ENCODE results near the gene TEX261. TPM values are rescaled to one million over a fixed set of nuclear protein-coding genes. Genes with fewer than 3 reads are reported as not detected.
"Not testable (repeated sequence)": the region's sequence is repeated elsewhere in the genome, so short reads cannot be mapped to it uniquely, and the experiment has no call there.

The TEX261 gene
- total RNA-seq, 1 donor from 2014 or later = 71.3 TPM

DNA sequence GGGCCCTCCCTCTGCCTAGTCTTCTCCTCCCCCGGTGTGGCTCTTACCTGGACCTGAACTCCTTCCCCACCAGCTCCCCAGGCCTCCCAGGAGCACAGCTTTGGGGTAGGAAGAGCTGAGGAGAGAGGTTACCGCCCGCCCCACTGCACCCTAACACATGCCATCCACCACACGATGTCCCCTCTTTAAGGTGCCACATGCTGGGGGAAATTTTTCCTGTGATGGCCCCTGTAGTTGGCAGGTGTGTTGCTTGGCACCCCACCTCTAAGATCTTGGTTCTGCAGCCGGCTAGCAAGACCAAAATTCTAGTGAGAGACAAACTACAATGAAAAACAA is 6.9 kb upstream of the TEX261 start:
- intact Hi-C loops (cut with DNase I) = no loop called here
- ATAC-seq = no peak
- no peak for DNase-seq

DNA sequence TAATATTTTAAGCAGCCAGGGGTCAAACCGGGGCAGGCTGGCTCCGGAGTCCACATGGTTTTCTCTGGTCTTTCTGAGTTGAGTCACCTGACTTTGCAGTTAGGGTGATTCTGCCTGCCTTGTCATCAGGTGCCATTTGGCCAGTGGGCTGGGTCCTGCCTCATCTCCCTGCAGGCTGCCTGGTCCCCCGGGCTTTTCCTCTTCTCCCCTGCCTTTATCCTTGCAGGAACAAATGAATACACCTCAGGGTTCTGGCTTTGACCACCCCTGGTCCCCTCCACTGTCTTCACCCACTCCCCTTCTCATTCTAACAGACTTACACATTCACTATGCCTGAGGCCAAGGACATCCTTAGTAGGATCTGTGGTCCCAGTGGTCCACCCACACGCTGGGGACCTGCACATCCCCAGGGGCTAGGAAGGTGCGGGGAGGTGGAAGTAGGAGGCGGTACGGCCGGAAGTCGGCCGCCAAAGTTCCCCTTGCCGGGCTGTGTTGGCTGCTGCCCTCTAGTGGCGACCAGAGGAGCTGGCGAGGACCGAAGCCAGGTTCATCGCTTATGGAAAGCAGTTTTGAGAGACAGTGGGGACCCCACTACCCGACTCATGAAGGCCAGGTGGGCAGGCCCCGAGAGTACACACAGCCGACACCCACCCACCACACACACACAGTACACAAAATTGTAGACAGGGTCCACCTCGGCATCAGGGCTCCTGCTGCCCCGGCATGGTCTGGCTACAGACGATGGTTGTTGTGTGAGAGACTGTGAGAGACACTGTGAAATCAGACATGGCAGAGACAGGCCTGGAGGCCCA is 6.3 kb upstream of the TEX261 start:
- intact Hi-C loops (cut with DNase I) = no loop called here
- H3K27ac ChIP-seq = no peak overlapping the region
- H3K36me3 ChIP-seq = no peaks in the 10 kb centered on the region
- no peaks in the 10 kb centered on the region for H3K27me3 ChIP-seq (ENCODE audit: low read depth)
- TF ChIP-seq, protein P1, sequence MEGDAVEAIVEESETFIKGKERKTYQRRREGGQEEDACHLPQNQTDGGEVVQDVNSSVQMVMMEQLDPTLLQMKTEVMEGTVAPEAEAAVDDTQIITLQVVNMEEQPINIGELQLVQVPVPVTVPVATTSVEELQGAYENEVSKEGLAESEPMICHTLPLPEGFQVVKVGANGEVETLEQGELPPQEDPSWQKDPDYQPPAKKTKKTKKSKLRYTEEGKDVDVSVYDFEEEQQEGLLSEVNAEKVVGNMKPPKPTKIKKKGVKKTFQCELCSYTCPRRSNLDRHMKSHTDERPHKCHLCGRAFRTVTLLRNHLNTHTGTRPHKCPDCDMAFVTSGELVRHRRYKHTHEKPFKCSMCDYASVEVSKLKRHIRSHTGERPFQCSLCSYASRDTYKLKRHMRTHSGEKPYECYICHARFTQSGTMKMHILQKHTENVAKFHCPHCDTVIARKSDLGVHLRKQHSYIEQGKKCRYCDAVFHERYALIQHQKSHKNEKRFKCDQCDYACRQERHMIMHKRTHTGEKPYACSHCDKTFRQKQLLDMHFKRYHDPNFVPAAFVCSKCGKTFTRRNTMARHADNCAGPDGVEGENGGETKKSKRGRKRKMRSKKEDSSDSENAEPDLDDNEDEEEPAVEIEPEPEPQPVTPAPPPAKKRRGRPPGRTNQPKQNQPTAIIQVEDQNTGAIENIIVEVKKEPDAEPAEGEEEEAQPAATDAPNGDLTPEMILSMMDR (IDR thresholded peaks at IDR 0.05) = peak; percentile 93
- no peaks in the 10 kb centered on the region for H3K9me3 ChIP-seq
- H3K4me3 ChIP-seq = peak overlapping the region; percentile 26
- DNase-seq = peak; percentile 87
- peaks cover 5% of the 10 kb centered on the region for H3K4me1 ChIP-seq
- ATAC-seq = peak; percentile 92

More for the DNA sequence above, 6.9 kb upstream of the TEX261 start:
- H3K36me3 ChIP-seq = no peaks in the 10 kb centered on the region
- no peaks in the 10 kb centered on the region for H3K27me3 ChIP-seq (ENCODE audit: low read depth)
- H3K27ac ChIP-seq = no peak overlapping the region
- no peak overlapping the region for H3K4me3 ChIP-seq
- H3K9me3 ChIP-seq = no peaks in the 10 kb centered on the region
- peaks cover 5% of the 10 kb centered on the region for H3K4me1 ChIP-seq
- TF ChIP-seq, protein P1 (IDR thresholded peaks at IDR 0.05) = no peak

DNA sequence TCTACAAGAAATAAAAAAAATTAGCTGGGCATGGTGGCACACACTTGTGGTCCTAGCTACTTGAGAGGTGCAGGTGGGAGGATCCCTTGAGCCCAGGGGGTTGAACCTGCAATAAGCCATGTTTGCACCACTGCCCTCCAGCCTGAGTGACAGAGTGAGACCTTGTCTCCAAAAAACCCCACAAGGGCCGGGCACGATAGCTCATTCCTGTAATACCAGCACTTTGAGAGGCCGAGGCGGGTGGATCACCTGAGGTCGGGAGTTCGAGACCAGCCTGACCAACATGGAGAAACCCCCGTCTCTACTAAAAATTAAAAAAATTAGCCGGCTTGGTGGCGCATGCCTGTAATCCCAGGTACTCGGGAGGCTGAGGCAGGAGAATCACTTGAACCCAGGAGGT is 5.3 kb upstream of the TEX261 start:
- H3K4me3 ChIP-seq; H3K27me3 ChIP-seq (ENCODE audit: low read depth); intact Hi-C loops (cut with DNase I); DNase-seq; H3K27ac ChIP-seq; H3K9me3 ChIP-seq; ATAC-seq; H3K36me3 ChIP-seq: not testable (repeated sequence)
- H3K4me1 ChIP-seq = peaks cover 12% of the 10 kb centered on the region

DNA sequence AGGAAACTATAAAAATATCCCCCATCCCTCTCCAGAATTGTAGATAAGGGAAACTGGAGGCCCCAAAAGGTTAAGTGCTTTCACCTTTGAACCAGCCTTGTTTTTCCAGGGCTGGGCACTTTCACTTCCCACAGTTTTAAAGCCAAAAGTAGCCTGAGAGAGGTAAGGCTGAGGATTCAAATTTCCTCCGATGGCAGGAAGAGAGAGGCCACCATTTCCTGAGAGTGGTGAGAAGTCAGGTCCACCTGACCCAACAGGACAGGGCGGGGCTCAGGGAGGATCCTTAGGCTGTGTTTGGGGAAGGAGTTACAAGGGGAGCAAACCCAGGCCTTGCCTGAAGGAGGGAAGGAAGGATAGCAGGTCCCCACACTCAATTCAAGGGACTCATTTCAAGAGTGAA is 4.7 kb upstream of the TEX261 start:
- ATAC-seq = no peak
- Histone ChIP-seq H3K36me3 (no peaks in the 10 kb centered on the region), H3K27me3 (ENCODE audit: low read depth) (no peaks in the 10 kb centered on the region), H3K4me3 (no peak overlapping the region), H3K9me3 (no peaks in the 10 kb centered on the region), H3K4me1 (peaks cover 12% of the 10 kb centered on the region), H3K27ac (no peak overlapping the region)
- no peak for DNase-seq
- TF ChIP-seq, protein P1 (IDR thresholded peaks at IDR 0.05) = no peak
- intact Hi-C loops (cut with DNase I) = no loop called here

DNA sequence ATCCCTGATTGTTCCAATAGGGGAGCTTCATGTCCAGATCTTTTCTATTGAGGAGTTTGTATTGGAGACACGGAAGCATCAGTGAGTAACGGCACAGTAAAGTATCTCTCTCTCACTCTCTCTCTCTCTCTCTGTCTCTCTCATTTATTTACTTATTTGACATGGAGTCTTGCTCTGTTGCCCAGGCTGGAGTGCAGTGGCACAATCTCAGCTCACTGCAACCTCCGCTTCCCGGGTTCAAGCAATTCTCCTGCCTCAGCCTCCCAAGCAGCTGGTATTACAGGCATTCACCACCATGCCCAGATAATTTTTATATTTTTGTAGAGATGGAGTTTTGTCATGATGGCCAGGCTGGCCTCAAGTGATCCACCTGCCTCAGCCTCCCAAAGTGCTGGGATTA is 4.2 kb upstream of the TEX261 start:
- H3K4me3 ChIP-seq; DNase-seq; H3K9me3 ChIP-seq; H3K27ac ChIP-seq; ATAC-seq; intact Hi-C loops (cut with DNase I); H3K36me3 ChIP-seq; H3K27me3 ChIP-seq (ENCODE audit: low read depth): not testable (repeated sequence)
- peaks cover 14% of the 10 kb centered on the region for H3K4me1 ChIP-seq

DNA sequence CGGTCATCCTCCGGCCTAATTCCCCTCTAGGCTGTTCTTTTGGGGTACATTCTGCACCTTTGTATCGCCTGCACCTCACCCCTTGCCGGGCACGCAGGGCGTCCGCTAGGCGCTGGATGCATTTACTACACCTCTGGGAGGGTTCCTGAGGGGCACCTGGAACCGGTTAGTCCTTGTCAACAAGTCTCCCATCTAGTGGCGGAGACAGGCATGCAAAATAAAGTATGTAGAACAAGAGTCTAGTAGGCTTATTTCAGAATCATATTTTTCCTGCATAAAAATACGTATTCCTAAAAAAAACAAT is 705 bp upstream of the TEX261 start:
- intact Hi-C loops (cut with DNase I) = no loop called here
- H3K36me3 ChIP-seq = peaks cover 21% of the 10 kb centered on the region
- H3K4me3 ChIP-seq = peak overlapping the region; percentile 93
- H3K9me3 ChIP-seq = no peaks in the 10 kb centered on the region
- H3K27ac ChIP-seq = peak overlapping the region; percentile 88
- ATAC-seq (peak; percentile 65 to 73), DNase-seq (no peak)
- peaks cover 21% of the 10 kb centered on the region for H3K4me1 ChIP-seq
- no peaks in the 10 kb centered on the region for H3K27me3 ChIP-seq (ENCODE audit: low read depth)
- TF ChIP-seq, protein P1 (IDR thresholded peaks at IDR 0.05) = no peak
